Epithelial cell of alveolus of lung (primary cell): ENCODE data around the gene ZNF300. TPM values are rescaled to one million over a fixed set of nuclear protein-coding genes. Genes with fewer than 3 reads are reported as not detected.

Source experiments
- total RNA-seq: library from RNA; depleted of rRNA; stranded (reverse); fragments of >200 nt; gene quantifications from 2 replicates; pipeline ENCODE4 v1.2.1, GENCODE V29; 2015

ZNF300 gene
- total RNA-seq: 3.6 and 6.6 TPM in 2 replicates

GRCh38 chr5:150904479-150905311, at the start of gene ZNF300:
ZNF300 (minus strand) TSS chr5:150904980; CDS start chr5:150903155, 1,825 bp downstream.

GRCh38 chr5:150846308-150846653, 58.5 kb downstream of the ZNF300 start, which contains the start of gene IRGM:
IRGM (plus strand) TSS chr5:150846521; CDS start chr5:150848124, 1,603 bp downstream.

Other genes with a start within 250 kb of the ZNF300 start
- 0.26 and 0.40 TPM in 2 replicates for gene MYOZ3, start 243.7 kb downstream of the ZNF300 start, total RNA-seq
- gene RBM22, start 203.9 kb downstream of the ZNF300 start, total RNA-seq: 33.2 and 38.2 TPM in 2 replicates
- 46.2 and 76.3 TPM in 2 replicates for gene DCTN4, start 146.0 kb downstream of the ZNF300 start, total RNA-seq
- 63.6 and 95.3 TPM in 2 replicates for gene SMIM3, start 126.2 kb downstream of the ZNF300 start, total RNA-seq
- gene IRGM, start 58.5 kb downstream of the ZNF300 start, total RNA-seq: 13.3 TPM in 1 of 2 replicates, not detected in the other
- 5.7 and 35.0 TPM in 2 replicates for gene GPX3, start 115.6 kb upstream of the ZNF300 start, total RNA-seq
- gene TNIP1, start 176.1 kb upstream of the ZNF300 start, total RNA-seq: 59.8 and 189 TPM in 2 replicates